K562 (cell line): ENCODE data around the gene GBF1. TPM values are rescaled to one million over a fixed set of nuclear protein-coding genes. Genes with fewer than 3 reads are reported as not detected.

Experiments
- RAD51 ChIP-seq: fragments of 450-650 bp; IDR thresholded peaks from 2 replicates; pipeline ENCODE4 v1.7.1; 2016; ENCODE audit warnings: low read depth, mild to moderate bottlenecking, borderline replicate concordance
- SMARCA4 ChIP-seq: fragments of 450-650 bp; IDR thresholded peaks from 2 replicates; pipeline ENCODE4 v1.6.1; 2016
- ZNF282 ChIP-seq: sonication (generic); formaldehyde crosslinking; IDR thresholded peaks from 2 replicates; pipeline ENCODE4 v1.8.1; 2023; ENCODE audit warnings: missing genetic modification reagents
- ZNF444 ChIP-seq: fragments of 250-450 bp; sonication (Bioruptor Pico); IDR thresholded peaks from 2 replicates; pipeline ENCODE4 v1.4.0; 2020; ENCODE audit warnings: mild to moderate bottlenecking, moderate library complexity
- polyA plus RNA-seq, 8 experiments: library from polyadenylated mRNA; depleted of rRNA in 4 of 8; stranded (reverse) in 5 of 8; unstranded in 3 of 8; fragments of >200 nt; fragmentation: Nextera tagmentation in 2 of 8; fragmentation: Illumina TruSeq in 1 of 8; extraction: Ambion mirVana in 2 of 8; extraction: Trizol in 1 of 8; gene quantifications; 2 replicates each; pipeline versions ENCODE4 v1.2.1 to v1.2.3, GENCODE V29; 2011 to 2014; ENCODE audit warnings: inconsistent platforms in 1 of 8, missing spikeins in 1 of 8
- total RNA-seq, 7 experiments: library from RNA; depleted of rRNA in 6 of 7; stranded (reverse); fragments of >200 nt in 6 of 7; fragmentation: Illumina TruSeq in 2 of 7; extraction: Trizol in 2 of 7; gene quantifications; 2 replicates each; pipeline versions ENCODE4 v1.2.1 to v1.2.3, GENCODE V29; 2011 to 2021; ENCODE audit warnings: low replicate concordance in 1 of 7
- TF ChIP-seq, protein P1 (sequence below), 2 experiments: fragments of 450-650 bp; formaldehyde crosslinking in 1 of 2; IDR thresholded peaks; 2 replicates each; pipeline versions ENCODE4 v1.4.0 to v1.6.1; 2014 to 2020; ENCODE audit warnings: mild to moderate bottlenecking in 2 of 2, borderline replicate concordance in 1 of 2, low read depth in 1 of 2
- TF ChIP-seq, protein P2 (sequence below): sonication (generic); formaldehyde crosslinking; IDR thresholded peaks from 2 replicates; pipeline ENCODE4 v1.8.1; 2023; ENCODE audit warnings: mild to moderate bottlenecking, missing genetic modification reagents
- TF ChIP-seq, protein P3 (sequence below): sonication (generic); formaldehyde crosslinking; IDR thresholded peaks from 2 replicates; pipeline ENCODE4 v1.8.1; 2022; ENCODE audit warnings: missing genetic modification reagents
- TF ChIP-seq, protein P4 (sequence below), 2 experiments: IDR thresholded peaks; 2 replicates each; pipeline ENCODE4 v1.6.1; 2012; ENCODE audit warnings: improper control_type of control experiment in 2 of 2, low read depth in 2 of 2, low read length in 2 of 2, borderline replicate concordance in 1 of 2
- TF ChIP-seq, protein P5 (sequence below): fragments of 450-650 bp; IDR thresholded peaks from 2 replicates; pipeline ENCODE4 v1.6.1; 2014; ENCODE audit warnings: low read depth, mild to moderate bottlenecking, moderate library complexity, borderline replicate concordance
- TF ChIP-seq, protein P6 (sequence below): fragments of 250-450 bp; sonication (Bioruptor Pico); IDR thresholded peaks from 2 replicates; pipeline ENCODE4 v1.8.0; 2022; ENCODE audit warnings: moderate library complexity, mild to moderate bottlenecking, inconsistent platforms

Gene GBF1
- total and polyA plus RNA-seq, 9 of the 15 experiments (the other 6 are each of a cell fraction or from before 2014, with no cell fraction given) = 0.69 to 28.0 (median 10.3) TPM

DNA sequence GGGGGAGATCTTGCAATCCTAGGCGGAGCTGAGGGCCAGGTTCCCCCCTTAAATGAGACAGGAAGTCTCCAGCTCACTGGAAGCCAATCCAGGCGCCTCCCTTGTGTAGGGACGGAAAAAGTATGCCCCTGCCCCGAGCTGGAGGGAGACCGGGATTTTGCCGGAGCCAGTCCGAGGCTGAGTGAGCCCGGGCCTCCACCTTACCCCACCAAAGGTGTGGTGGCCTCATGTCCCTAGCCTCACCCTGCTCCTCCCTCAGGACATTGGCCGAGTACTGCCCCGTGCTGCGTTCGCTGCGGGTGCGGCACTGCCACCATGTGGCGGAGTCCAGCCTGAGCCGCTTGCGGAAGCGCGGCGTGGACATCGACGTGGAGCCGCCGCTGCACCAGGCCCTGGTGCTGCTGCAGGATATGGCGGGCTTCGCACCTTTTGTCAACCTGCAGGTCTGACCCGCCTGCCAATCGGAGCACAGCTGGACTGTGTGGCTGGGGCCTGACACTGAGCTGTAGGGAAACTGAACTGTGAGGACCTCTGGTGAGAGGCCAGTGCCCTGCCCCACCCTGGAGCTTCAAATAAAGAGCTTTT, 177.3 kb downstream of the GBF1 start (continued):
- TF ChIP-seq, protein P1, sequence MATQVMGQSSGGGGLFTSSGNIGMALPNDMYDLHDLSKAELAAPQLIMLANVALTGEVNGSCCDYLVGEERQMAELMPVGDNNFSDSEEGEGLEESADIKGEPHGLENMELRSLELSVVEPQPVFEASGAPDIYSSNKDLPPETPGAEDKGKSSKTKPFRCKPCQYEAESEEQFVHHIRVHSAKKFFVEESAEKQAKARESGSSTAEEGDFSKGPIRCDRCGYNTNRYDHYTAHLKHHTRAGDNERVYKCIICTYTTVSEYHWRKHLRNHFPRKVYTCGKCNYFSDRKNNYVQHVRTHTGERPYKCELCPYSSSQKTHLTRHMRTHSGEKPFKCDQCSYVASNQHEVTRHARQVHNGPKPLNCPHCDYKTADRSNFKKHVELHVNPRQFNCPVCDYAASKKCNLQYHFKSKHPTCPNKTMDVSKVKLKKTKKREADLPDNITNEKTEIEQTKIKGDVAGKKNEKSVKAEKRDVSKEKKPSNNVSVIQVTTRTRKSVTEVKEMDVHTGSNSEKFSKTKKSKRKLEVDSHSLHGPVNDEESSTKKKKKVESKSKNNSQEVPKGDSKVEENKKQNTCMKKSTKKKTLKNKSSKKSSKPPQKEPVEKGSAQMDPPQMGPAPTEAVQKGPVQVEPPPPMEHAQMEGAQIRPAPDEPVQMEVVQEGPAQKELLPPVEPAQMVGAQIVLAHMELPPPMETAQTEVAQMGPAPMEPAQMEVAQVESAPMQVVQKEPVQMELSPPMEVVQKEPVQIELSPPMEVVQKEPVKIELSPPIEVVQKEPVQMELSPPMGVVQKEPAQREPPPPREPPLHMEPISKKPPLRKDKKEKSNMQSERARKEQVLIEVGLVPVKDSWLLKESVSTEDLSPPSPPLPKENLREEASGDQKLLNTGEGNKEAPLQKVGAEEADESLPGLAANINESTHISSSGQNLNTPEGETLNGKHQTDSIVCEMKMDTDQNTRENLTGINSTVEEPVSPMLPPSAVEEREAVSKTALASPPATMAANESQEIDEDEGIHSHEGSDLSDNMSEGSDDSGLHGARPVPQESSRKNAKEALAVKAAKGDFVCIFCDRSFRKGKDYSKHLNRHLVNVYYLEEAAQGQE (IDR thresholded peaks at IDR 0.05; ENCODE audit: borderline replicate concordance) = peak; percentile 72
- TF ChIP-seq, protein P1 (CRISPR knock-in tag; IDR thresholded peaks at IDR 0.05; ENCODE audit: low read depth) = no peak
- TF ChIP-seq, protein P2, sequence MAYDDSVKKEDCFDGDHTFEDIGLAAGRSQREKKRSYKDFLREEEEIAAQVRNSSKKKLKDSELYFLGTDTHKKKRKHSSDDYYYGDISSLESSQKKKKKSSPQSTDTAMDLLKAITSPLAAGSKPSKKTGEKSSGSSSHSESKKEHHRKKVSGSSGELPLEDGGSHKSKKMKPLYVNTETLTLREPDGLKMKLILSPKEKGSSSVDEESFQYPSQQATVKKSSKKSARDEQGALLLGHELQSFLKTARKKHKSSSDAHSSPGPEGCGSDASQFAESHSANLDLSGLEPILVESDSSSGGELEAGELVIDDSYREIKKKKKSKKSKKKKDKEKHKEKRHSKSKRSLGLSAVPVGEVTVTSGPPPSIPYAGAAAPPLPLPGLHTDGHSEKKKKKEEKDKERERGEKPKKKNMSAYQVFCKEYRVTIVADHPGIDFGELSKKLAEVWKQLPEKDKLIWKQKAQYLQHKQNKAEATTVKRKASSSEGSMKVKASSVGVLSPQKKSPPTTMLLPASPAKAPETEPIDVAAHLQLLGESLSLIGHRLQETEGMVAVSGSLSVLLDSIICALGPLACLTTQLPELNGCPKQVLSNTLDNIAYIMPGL (CRISPR knock-in tag) = no peak; the same call in 1 of the 2 replicates
- TF ChIP-seq, protein P3, sequence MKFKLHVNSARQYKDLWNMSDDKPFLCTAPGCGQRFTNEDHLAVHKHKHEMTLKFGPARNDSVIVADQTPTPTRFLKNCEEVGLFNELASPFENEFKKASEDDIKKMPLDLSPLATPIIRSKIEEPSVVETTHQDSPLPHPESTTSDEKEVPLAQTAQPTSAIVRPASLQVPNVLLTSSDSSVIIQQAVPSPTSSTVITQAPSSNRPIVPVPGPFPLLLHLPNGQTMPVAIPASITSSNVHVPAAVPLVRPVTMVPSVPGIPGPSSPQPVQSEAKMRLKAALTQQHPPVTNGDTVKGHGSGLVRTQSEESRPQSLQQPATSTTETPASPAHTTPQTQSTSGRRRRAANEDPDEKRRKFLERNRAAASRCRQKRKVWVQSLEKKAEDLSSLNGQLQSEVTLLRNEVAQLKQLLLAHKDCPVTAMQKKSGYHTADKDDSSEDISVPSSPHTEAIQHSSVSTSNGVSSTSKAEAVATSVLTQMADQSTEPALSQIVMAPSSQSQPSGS (CRISPR knock-in tag) = no peak
- TF ChIP-seq ZNF282 (0 out of 2 replicates have a peak, but pooled peaks have one; percentile 64), SMARCA4 (peak; percentile 77), ZNF444 (CRISPR knock-in tag) (no peak), RAD51 (no peak)
- TF ChIP-seq, protein P4, sequence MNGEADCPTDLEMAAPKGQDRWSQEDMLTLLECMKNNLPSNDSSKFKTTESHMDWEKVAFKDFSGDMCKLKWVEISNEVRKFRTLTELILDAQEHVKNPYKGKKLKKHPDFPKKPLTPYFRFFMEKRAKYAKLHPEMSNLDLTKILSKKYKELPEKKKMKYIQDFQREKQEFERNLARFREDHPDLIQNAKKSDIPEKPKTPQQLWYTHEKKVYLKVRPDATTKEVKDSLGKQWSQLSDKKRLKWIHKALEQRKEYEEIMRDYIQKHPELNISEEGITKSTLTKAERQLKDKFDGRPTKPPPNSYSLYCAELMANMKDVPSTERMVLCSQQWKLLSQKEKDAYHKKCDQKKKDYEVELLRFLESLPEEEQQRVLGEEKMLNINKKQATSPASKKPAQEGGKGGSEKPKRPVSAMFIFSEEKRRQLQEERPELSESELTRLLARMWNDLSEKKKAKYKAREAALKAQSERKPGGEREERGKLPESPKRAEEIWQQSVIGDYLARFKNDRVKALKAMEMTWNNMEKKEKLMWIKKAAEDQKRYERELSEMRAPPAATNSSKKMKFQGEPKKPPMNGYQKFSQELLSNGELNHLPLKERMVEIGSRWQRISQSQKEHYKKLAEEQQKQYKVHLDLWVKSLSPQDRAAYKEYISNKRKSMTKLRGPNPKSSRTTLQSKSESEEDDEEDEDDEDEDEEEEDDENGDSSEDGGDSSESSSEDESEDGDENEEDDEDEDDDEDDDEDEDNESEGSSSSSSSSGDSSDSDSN (IDR thresholded peaks at IDR 0.05; ENCODE audit: borderline replicate concordance in 1 of 2, low read depth in 2 of 2, low read length in 2 of 2) = no peak
- TF ChIP-seq, protein P5, sequence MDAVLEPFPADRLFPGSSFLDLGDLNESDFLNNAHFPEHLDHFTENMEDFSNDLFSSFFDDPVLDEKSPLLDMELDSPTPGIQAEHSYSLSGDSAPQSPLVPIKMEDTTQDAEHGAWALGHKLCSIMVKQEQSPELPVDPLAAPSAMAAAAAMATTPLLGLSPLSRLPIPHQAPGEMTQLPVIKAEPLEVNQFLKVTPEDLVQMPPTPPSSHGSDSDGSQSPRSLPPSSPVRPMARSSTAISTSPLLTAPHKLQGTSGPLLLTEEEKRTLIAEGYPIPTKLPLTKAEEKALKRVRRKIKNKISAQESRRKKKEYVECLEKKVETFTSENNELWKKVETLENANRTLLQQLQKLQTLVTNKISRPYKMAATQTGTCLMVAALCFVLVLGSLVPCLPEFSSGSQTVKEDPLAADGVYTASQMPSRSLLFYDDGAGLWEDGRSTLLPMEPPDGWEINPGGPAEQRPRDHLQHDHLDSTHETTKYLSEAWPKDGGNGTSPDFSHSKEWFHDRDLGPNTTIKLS = peak; percentile 78; the same call in 1 of the 2 replicates
- TF ChIP-seq, protein P6, sequence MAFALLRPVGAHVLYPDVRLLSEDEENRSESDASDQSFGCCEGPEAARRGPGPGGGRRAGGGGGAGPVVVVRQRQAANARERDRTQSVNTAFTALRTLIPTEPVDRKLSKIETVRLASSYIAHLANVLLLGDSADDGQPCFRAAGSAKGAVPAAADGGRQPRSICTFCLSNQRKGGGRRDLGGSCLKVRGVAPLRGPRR (CRISPR knock-in tag) = no peak
